AG08396 (cell line): ENCODE results near the gene UPK3A.
A peak's percentile ranks its signal among the peaks of the same experiment; 100 is the strongest.
"Not testable (repeated sequence)": the region's sequence is repeated elsewhere in the genome, so short reads cannot be mapped to it uniquely, and the experiment has no call there.

Experiments
- DNase-seq: peaks from one replicate; pipeline ENCODE4 v3.0.0; 2012; ENCODE audit warnings: low spot score, mixed read lengths

UPK3A gene

GRCh38 chr22:45257941-45258340 lies 26.8 kb upstream of the UPK3A start:
- DNase-seq: not testable (repeated sequence)

DNA sequence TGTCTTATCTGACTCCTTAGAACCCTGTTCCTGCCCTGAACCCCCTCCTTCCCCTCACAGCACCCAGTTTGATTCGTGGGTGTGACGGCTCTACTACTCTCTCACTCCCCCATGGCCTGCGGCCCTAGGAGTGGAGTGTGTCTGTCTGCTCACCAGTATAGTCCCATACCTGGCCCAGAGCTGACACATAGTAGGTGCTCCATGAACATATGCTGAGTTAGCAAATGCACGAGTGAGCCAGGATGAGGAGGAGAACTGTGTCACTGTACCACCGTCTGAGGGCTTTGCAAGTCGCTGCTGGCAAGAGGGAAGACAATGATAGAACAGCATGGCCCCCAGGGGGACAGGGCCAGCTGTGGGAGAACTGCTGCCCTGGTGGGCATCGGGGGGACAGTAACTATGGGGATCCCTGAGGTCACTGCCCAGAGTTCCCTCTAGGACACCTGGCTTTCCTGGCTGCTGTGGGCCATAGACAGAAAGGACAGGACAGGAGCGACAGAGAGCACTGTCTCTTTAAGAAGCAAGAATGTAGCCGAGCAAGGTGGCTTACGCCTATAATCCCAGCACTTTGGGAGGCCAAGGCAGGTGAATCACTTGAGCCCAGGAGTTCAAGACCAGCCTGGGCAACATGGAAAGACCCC lies 24.9 kb upstream of the UPK3A start:
- no peak for DNase-seq

GRCh38 chr22:45260395-45260759 lies 24.4 kb upstream of the UPK3A start:
- not testable (repeated sequence) for DNase-seq

DNA sequence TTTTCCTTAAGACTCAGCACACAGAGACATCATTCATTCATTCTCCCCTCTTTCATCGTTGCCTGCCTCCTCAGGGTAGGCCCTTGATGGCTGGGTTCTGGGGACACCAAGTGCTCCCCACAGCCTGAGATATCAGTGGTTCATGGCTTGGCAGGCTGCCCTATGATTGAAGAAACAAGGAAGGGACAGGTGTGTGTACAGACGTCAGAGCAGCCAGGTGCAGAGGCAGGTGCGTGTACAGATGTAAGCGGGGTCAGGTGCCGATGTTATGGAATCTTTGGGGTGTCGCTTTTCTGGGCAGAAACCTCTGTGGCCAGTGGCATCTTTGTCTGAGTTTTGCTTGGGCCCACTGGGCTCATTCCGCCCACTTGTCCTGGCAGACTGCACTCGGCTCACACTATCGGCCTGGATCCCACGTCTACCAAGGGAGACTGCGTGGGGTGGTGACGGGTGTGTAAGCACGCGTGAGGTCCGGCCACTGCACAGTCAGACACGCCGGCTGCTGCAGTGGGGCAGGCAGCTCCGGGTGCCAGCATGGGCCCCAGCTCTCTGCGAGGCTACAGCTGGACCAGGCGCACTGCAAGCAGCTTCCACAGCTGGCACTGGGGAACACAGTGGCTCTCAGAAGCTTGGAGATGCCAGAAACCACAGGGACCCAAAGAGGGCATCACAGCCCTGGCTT lies 23.2 kb upstream of the UPK3A start:
- DNase-seq: no peak

- no peak for DNase-seq
Measured at GRCh38 chr22:45262195-45262930, 22.4 kb upstream of the UPK3A start.

GRCh38 chr22:45262931-45263462 lies 21.8 kb upstream of the UPK3A start:
- DNase-seq: no peak

DNA sequence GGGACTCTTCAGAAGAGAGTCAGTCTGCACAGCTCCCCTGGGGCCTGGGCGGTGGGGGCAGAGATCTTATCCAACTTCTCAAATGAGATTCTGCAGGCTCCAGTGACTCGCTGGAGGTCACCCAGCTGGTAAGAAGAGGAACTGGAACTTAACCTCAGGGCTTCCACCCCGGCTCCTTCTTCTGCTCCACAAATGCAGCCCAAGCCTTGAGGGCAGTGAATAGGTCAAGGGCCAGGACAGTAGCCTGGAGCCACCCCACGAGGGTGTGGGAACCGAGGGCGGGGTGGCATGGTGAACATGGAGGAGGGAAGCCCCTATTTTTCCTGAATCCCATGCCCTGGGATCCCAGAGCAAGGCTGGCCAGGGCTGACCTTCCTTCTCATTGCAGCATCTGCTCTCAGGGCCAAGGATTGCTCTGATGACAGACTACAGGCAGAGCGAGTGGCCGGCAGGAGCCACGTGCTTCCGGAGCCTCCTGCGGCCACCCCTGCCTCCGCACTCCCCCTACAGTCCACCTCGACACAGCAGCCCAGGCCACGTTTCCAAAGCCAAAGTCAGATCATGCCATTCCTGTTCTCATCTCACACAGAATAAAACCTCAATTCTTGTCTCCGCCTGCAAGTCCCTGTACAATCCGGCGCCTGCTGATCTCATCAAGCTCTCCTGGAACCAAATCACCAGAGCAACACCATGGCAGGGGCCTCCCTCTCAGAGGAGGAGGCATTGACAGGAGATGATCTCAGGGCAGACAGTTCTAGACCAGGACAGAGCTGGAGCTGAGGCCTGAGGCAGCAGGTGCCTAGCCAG lies 21.1 kb upstream of the UPK3A start:
- DNase-seq: peak; percentile 94

DNA sequence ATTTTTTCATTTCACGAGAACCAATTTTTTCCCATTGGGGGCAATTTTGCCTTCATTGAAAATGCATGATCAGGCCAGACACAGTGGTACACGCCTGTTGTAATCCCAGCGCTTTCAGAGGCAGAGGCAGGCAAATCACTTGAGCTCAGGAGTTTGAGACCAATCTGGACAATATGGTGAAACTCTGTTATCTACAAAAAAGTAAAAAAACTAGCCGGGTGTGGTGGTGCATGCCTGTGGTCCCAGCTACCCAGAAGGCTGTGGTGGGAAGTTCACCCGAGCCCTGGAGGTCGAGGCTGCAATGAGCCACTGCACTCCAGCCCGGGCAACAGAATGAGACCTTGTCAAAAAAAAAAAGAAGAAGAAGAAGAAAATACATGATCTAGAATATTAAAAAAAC lies 19.2 kb upstream of the UPK3A start:
- DNase-seq: no peak

DNA sequence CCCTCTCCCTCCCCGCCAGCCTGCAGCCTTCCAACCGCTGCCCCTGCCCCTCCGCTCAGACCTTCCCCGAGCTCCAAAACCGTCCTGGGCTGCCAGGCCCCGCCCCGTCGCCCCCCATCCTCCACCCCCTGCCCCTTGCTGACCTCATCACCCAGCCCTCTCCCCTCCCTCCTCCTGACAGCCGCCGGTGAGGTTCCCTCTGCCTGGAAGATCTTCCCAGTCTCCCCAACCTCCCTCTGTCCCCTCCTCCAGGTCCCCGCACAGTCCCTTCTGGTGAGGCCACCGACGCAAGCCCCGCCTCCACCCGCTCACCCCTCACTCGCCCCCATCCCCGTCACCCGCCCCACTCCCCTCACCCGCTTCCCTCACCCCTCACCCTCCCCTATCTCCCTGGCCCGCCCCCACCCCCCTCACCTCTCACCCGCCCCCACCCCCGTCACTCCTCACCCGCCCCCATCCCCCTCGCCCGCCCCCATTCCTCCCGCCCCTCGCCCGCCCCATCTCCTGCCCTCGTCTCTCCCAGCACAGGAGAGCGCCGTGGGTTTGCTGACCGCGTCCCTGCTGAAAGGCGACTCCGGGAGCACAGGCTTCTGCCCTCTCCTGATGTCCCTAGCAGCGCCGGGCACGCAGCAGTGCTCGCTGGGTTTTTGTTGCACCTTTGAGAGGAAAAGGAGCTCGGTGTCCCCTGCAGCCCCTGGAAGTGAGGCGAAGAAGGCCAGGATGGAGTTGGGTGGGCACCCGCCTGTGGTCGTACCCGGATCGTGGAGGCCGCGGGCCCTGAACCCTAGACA lies 16.4 kb upstream of the UPK3A start:
- peak; percentile 46 for DNase-seq

DNA sequence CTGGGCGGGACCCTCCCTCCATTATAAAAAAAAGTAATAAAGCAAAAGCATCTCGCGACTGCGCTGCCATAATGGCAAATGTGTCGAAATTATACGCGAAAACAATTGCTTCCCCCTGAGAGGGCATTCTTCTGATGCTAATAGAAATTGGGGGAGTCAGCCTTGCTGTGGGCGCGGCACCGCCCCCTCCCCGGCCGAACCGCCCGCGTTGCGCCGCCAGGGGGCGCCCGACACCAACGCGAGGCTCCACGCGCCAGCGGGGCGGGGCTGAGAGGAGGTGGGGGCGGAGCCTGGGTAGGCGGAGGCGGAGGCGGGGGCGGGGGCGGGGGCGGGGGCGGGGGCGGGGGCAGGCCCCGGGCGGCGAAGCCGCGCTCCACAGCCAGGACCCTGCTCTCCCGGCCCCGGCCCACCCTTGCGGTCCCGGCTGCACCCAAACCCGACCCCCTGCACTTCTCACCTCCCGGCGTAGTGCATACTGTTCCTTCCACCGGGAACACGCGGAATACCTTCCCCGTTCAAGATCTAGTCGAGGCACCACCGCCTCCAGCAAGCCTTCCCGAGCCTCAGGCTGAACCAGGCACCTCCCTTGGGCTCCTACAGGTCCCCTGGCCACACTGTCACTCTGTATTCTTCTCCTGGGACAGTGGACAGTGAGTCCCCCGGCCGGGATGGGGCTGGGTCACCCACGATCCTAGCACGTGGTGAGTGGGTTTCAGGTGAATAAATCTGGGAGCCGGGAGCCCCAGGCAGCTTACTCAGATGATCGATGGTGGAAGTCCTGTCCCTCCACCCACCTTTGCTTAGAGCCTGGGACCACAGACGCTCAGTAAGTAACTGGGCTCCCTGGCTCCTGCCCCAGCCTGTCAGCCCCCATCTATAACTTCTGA lies 15.5 kb upstream of the UPK3A start:
- peak; percentile 94 for DNase-seq

GRCh38 chr22:45270095-45271020 lies 14.4 kb upstream of the UPK3A start:
- DNase-seq: no peak

- no peak for DNase-seq
Measured at GRCh38 chr22:45271667-45272201, 13.0 kb upstream of the UPK3A start.

DNA sequence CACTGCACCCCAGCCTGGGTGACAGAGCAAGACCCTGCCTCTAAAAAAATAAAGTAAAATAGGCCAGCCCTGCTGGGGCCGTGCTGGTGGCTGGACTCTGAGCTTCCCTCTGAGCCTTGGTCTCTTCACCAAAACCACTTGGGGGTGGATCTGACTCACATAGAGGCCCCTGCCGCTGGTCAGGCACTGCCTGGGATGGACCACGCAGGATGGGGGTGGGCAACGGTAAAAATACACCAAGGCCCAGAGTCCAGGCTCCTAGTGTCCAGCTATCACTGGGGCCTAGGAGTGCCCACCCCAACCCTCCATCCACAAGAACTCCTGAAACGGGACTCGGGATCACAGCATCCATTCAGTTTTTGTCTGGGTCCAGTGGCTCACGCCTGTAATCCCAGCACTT lies 12.3 kb upstream of the UPK3A start:
- no peak for DNase-seq

DNA sequence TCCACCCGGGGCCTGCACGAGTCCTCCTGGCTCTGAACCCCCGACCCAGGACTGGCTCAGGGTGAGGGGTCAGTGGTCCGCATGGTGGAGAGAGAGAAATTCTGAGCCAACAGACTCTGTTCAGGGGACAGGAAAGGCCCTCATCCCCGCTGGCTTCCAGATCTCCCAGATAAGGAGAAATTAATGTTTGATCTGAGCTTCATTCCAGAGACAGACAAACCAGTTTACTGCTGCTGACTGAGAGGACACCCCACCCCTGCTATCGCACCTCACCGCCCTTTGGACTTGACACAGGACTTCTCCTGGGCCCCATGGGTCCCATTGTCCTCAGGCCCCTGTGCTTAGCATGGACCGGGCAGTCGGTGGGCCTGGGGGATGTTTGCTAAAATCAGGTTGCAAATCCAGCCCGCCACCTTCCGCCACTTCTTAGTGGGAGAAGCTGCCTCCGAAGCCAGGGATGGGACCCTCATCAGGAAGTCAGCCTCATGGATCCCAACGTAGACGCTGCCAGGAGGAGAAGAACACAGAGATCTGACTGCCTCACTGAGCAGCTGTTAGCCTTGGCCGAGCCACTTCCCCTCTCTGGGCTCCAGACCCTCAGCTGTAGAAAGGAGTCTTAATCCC lies 11.2 kb upstream of the UPK3A start:
- no peak for DNase-seq

DNA sequence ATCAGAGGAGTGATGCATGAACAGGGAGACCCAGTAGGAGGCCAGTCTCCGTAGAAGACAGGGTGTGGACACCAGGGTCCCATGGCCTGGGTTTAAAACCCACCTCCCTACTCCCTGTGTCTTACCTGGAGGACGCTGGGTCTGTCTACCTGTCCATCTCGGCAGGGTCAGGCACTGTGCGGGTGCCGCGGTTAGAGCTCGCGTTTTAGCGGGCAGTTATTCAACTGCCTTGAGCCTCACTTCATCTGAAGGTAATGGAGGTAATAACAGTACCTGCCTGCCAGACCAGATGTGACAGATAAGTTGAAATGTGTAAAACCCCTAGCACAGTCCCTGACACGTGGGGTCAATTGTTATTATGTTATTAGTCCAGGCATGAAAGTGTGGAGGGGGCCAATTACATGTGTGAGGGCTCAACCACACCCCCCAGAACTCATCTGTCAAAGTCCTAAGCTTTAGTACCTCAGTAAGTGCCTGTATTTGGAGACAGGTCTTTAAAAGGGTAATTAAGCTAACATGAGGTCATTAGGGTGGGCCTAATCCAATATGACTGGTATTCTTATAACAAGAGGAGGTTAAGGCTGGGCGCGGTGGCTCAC lies 8.1 kb upstream of the UPK3A start:
- no peak for DNase-seq

GRCh38 chr22:45277720-45278119 lies 7.0 kb upstream of the UPK3A start:
- not testable (repeated sequence) for DNase-seq

- no peak for DNase-seq
Measured at GRCh38 chr22:45278125-45278524, 6.6 kb upstream of the UPK3A start.

GRCh38 chr22:45280587-45280980 lies 4.2 kb upstream of the UPK3A start:
- DNase-seq: no peak
